Measurements from ENCODE around the gene PUM2. TPM values are rescaled to one million over a fixed set of nuclear protein-coding genes. Genes with fewer than 3 reads are reported as not detected.

Gene PUM2
- total and polyA plus RNA-seq, 9 donors = 40.5 to 69.6 (median 55.2) TPM

- DNase-seq = no peak
- Histone ChIP-seq H3K4me1 (ENCODE audit: control insufficient read depth, insufficient read depth, low read length) (peaks cover 4% of the 10 kb centered on the region), H3K36me3 (ENCODE audit: control insufficient read depth, insufficient read depth, low read length) (no peaks in the 10 kb centered on the region), H3K9me3 (replicated peaks; ENCODE audit: control insufficient read depth, low read depth, low read length) (no peaks in the 10 kb centered on the region), H3K27ac (ENCODE audit: low read length) (no peak overlapping the region), H3K4me3 (ENCODE audit: low read length) (no peak overlapping the region), H3K27me3 (ENCODE audit: control insufficient read depth, insufficient read depth, low read length) (no peaks in the 10 kb centered on the region)
- 95% methylated on average over 2 of the region's 6 CpGs for WGBS (ENCODE audit: insufficient coverage)
Measured at GRCh38 chr2:20359096-20359495, 8.5 kb upstream of the PUM2 start.

- no peaks in the 10 kb centered on the region for H3K27me3 ChIP-seq (ENCODE audit: control insufficient read depth, insufficient read depth, low read length)
- H3K9me3 ChIP-seq (replicated peaks; ENCODE audit: control insufficient read depth, low read depth, low read length) = no peaks in the 10 kb centered on the region
- no peak overlapping the region for H3K4me3 ChIP-seq (ENCODE audit: low read length)
- no peaks in the 10 kb centered on the region for H3K36me3 ChIP-seq (ENCODE audit: control insufficient read depth, insufficient read depth, low read length)
- H3K4me1 ChIP-seq (ENCODE audit: control insufficient read depth, insufficient read depth, low read length) = peaks cover 4% of the 10 kb centered on the region
- peak; percentile 33 for DNase-seq
- WGBS (ENCODE audit: insufficient coverage) = 70% methylated on average over 8 of the region's 13 CpGs
- peak overlapping the region; percentile 31 for H3K27ac ChIP-seq (ENCODE audit: low read length)
Measured at GRCh38 chr2:20357638-20358389, 7.2 kb upstream of the PUM2 start.

- Histone ChIP-seq H3K36me3 (ENCODE audit: control insufficient read depth, insufficient read depth, low read length) (no peaks in the 10 kb centered on the region), H3K27ac (ENCODE audit: low read length) (no peak overlapping the region), H3K4me1 (ENCODE audit: control insufficient read depth, insufficient read depth, low read length) (peaks cover 15% of the 10 kb centered on the region), H3K9me3 (replicated peaks; ENCODE audit: control insufficient read depth, low read depth, low read length) (no peaks in the 10 kb centered on the region), H3K4me3 (ENCODE audit: low read length) (no peak overlapping the region), H3K27me3 (ENCODE audit: control insufficient read depth, insufficient read depth, low read length) (no peaks in the 10 kb centered on the region)
- no peak for DNase-seq
- WGBS (ENCODE audit: insufficient coverage) = no CpG with 5 or more reads among the region's 3 CpGs
Measured at GRCh38 chr2:20356042-20356441, 5.4 kb upstream of the PUM2 start.

GRCh38 chr2:20355131-20355530 lies 4.5 kb upstream of the PUM2 start:
- Histone ChIP-seq H3K9me3 (replicated peaks; ENCODE audit: control insufficient read depth, low read depth, low read length) (no peaks in the 10 kb centered on the region), H3K36me3 (ENCODE audit: control insufficient read depth, insufficient read depth, low read length) (no peaks in the 10 kb centered on the region), H3K27me3 (ENCODE audit: control insufficient read depth, insufficient read depth, low read length) (no peaks in the 10 kb centered on the region), H3K27ac (ENCODE audit: low read length) (no peak overlapping the region), H3K4me3 (ENCODE audit: low read length) (no peak overlapping the region), H3K4me1 (ENCODE audit: control insufficient read depth, insufficient read depth, low read length) (peaks cover 15% of the 10 kb centered on the region)
- WGBS (ENCODE audit: insufficient coverage) = no CpG with 5 or more reads among the region's 2 CpGs
- no peak for DNase-seq

- 74% methylated on average over 7 of the region's 9 CpGs for WGBS (ENCODE audit: insufficient coverage)
- no peak overlapping the region for H3K27ac ChIP-seq (ENCODE audit: low read length)
- peaks cover 2% of the 10 kb centered on the region for H3K36me3 ChIP-seq (ENCODE audit: control insufficient read depth, insufficient read depth, low read length)
- no peaks in the 10 kb centered on the region for H3K9me3 ChIP-seq (replicated peaks; ENCODE audit: control insufficient read depth, low read depth, low read length)
- H3K27me3 ChIP-seq (ENCODE audit: control insufficient read depth, insufficient read depth, low read length) = no peaks in the 10 kb centered on the region
- no peak overlapping the region for H3K4me3 ChIP-seq (ENCODE audit: low read length)
- DNase-seq = peak; percentile 39
- H3K4me1 ChIP-seq (ENCODE audit: control insufficient read depth, insufficient read depth, low read length) = peaks cover 19% of the 10 kb centered on the region
Measured at GRCh38 chr2:20353241-20353992, 2.8 kb upstream of the PUM2 start.

GRCh38 chr2:20352581-20353216 lies 2.1 kb upstream of the PUM2 start:
- Histone ChIP-seq H3K9me3 (replicated peaks; ENCODE audit: control insufficient read depth, low read depth, low read length) (no peaks in the 10 kb centered on the region), H3K4me3 (ENCODE audit: low read length) (no peak overlapping the region), H3K4me1 (ENCODE audit: control insufficient read depth, insufficient read depth, low read length) (peaks cover 20% of the 10 kb centered on the region), H3K36me3 (ENCODE audit: control insufficient read depth, insufficient read depth, low read length) (peaks cover 6% of the 10 kb centered on the region), H3K27ac (ENCODE audit: low read length) (peak overlapping the region; percentile 98), H3K27me3 (ENCODE audit: control insufficient read depth, insufficient read depth, low read length) (no peaks in the 10 kb centered on the region)
- WGBS (ENCODE audit: insufficient coverage) = 70% methylated on average over 2 of the region's 5 CpGs
- peak; percentile 46 for DNase-seq

- Histone ChIP-seq H3K27me3 (ENCODE audit: control insufficient read depth, insufficient read depth, low read length) (no peaks in the 10 kb centered on the region), H3K4me1 (ENCODE audit: control insufficient read depth, insufficient read depth, low read length) (peaks cover 20% of the 10 kb centered on the region), H3K4me3 (ENCODE audit: low read length) (no peak overlapping the region), H3K27ac (ENCODE audit: low read length) (peak overlapping the region; percentile 98), H3K36me3 (ENCODE audit: control insufficient read depth, insufficient read depth, low read length) (peaks cover 8% of the 10 kb centered on the region), H3K9me3 (replicated peaks; ENCODE audit: control insufficient read depth, low read depth, low read length) (no peaks in the 10 kb centered on the region)
- 100% methylated on average over 1 of the region's 4 CpGs for WGBS (ENCODE audit: insufficient coverage)
- peak; percentile 25 for DNase-seq
Measured at GRCh38 chr2:20352230-20352578, 1.6 kb upstream of the PUM2 start.

- H3K36me3 ChIP-seq (ENCODE audit: control insufficient read depth, insufficient read depth, low read length) = peaks cover 8% of the 10 kb centered on the region
- no peaks in the 10 kb centered on the region for H3K27me3 ChIP-seq (ENCODE audit: control insufficient read depth, insufficient read depth, low read length)
- no peak for DNase-seq
- peak overlapping the region; percentile 98 for H3K27ac ChIP-seq (ENCODE audit: low read length)
- H3K4me1 ChIP-seq (ENCODE audit: control insufficient read depth, insufficient read depth, low read length) = peaks cover 20% of the 10 kb centered on the region
- 17% methylated on average over 12 of the region's 13 CpGs for WGBS (ENCODE audit: insufficient coverage)
- H3K9me3 ChIP-seq (replicated peaks; ENCODE audit: control insufficient read depth, low read depth, low read length) = no peaks in the 10 kb centered on the region
- H3K4me3 ChIP-seq (ENCODE audit: low read length) = peak overlapping the region; percentile 80
Measured at GRCh38 chr2:20351555-20352229, 1.0 kb upstream of the PUM2 start.

- peaks cover 20% of the 10 kb centered on the region for H3K4me1 ChIP-seq (ENCODE audit: control insufficient read depth, insufficient read depth, low read length)
- WGBS (ENCODE audit: insufficient coverage) = 0% methylated on average over 51 of the region's 67 CpGs
- DNase-seq = peak; percentile 74
- H3K27me3 ChIP-seq (ENCODE audit: control insufficient read depth, insufficient read depth, low read length) = no peaks in the 10 kb centered on the region
- H3K4me3 ChIP-seq (ENCODE audit: low read length) = peak overlapping the region; percentile 76
- H3K36me3 ChIP-seq (ENCODE audit: control insufficient read depth, insufficient read depth, low read length) = peaks cover 8% of the 10 kb centered on the region
- peak overlapping the region; percentile 95 for H3K27ac ChIP-seq (ENCODE audit: low read length)
- H3K9me3 ChIP-seq (replicated peaks; ENCODE audit: control insufficient read depth, low read depth, low read length) = no peaks in the 10 kb centered on the region
Measured at GRCh38 chr2:20350041-20350712, 467 bp downstream of the PUM2 start.
